A172 (cell line): ENCODE measurements around the gene C7orf57. TPM values are rescaled to one million over a fixed set of nuclear protein-coding genes. Genes with fewer than 3 reads are reported as not detected.
"Not testable (repeated sequence)": the region's sequence is repeated elsewhere in the genome, so short reads cannot be mapped to it uniquely, and the experiment has no call there.

Source experiments
- DNase-seq: peaks from one replicate; pipeline ENCODE4 v3.0.0-alpha.2; 2015; ENCODE audit warnings: low spot score
- total RNA-seq: library from RNA; depleted of rRNA; stranded (reverse); fragments of >200 nt; shearing (Covaris generic); gene quantifications from 2 replicates; pipeline ENCODE4 v1.2.3, GENCODE V29; 2014

Gene C7orf57
- total RNA-seq, 1 experiment from 2014 or later, result 0.62 TPM

- DNase-seq, result peak; percentile 19
These were observed 680 bp downstream of the C7orf57 start for GRCh38 chr7:48035967-48036478.

- no peak for DNase-seq
These were observed 3.6 kb downstream of the C7orf57 start for GRCh38 chr7:48038815-48039506.

- DNase-seq, result peak; percentile 87
These were observed 5.8 kb downstream of the C7orf57 start for GRCh38 chr7:48040944-48041652.

- peak; percentile 87 for DNase-seq
These were observed 6.3 kb downstream of the C7orf57 start for GRCh38 chr7:48041653-48041970.

GRCh38 chr7:48042216-48042615 lies 6.9 kb downstream of the C7orf57 start:
- peak; percentile 64 for DNase-seq

GRCh38 chr7:48042636-48043035 lies 7.3 kb downstream of the C7orf57 start:
- DNase-seq, result no peak

GRCh38 chr7:48045195-48045765 lies 9.9 kb downstream of the C7orf57 start:
- no peak for DNase-seq

- DNase-seq, result no peak
These were observed 11.1 kb downstream of the C7orf57 start for GRCh38 chr7:48046458-48046857.

- DNase-seq, result peak; percentile 62
These were observed 12.8 kb downstream of the C7orf57 start for GRCh38 chr7:48048113-48048512.

- DNase-seq, result no peak
These were observed 14.5 kb downstream of the C7orf57 start for GRCh38 chr7:48049850-48050249.

- DNase-seq, result peak; percentile 95
These were observed 17.4 kb downstream of the C7orf57 start for GRCh38 chr7:48052748-48053147.

- no peak for DNase-seq
These were observed 18.4 kb downstream of the C7orf57 start for GRCh38 chr7:48053736-48054135.

GRCh38 chr7:48058990-48059389 lies 23.6 kb downstream of the C7orf57 start:
- DNase-seq, result no peak

GRCh38 chr7:48059706-48060105 lies 24.4 kb downstream of the C7orf57 start:
- DNase-seq, result no peak

GRCh38 chr7:48063985-48064384 lies 28.6 kb downstream of the C7orf57 start:
- DNase-seq, result no peak

- no peak for DNase-seq
These were observed 32.1 kb downstream of the C7orf57 start for GRCh38 chr7:48067475-48067874.

GRCh38 chr7:48074204-48074654 lies 38.9 kb downstream of the C7orf57 start:
- peak; percentile 49 for DNase-seq

- DNase-seq, result no peak
These were observed 42.1 kb downstream of the C7orf57 start for GRCh38 chr7:48077423-48077822.

- DNase-seq, result no peak
These were observed 43.1 kb downstream of the C7orf57 start for GRCh38 chr7:48078470-48078869.

- not testable (repeated sequence) for DNase-seq
These were observed 47.0 kb downstream of the C7orf57 start for GRCh38 chr7:48082378-48082777.

GRCh38 chr7:48083114-48083830 lies 47.9 kb downstream of the C7orf57 start:
- peak; percentile 95 for DNase-seq
